Muscle layer of colon (tissue), 2 donors: ENCODE results near the gene SETBP1.
A peak's percentile ranks its signal among the peaks of the same experiment; 100 is the strongest.
"Not testable (repeated sequence)": the region's sequence is repeated elsewhere in the genome, so short reads cannot be mapped to it uniquely, and the experiment has no call there.

Experiments used
- H3K27ac ChIP-seq: one replicate; pipeline ENCODE4 v1.7.0; 2013; ENCODE audit warnings: low read depth, mild to moderate bottlenecking, low read length, moderate library complexity
- H3K27me3 ChIP-seq, 2 donors: one replicate each; pipeline ENCODE4 v1.7.0; 2013; ENCODE audit warnings: low read length in 2 of 2, mild to moderate bottlenecking in 2 of 2; ENCODE audit not compliant: insufficient read depth in 2 of 2, control insufficient read depth in 1 of 2
- H3K36me3 ChIP-seq: one replicate; pipeline ENCODE4 v1.7.0; 2013; ENCODE audit warnings: mild to moderate bottlenecking, low read length; ENCODE audit not compliant: insufficient read depth
- H3K4me1 ChIP-seq: one replicate; pipeline ENCODE4 v1.7.0; 2013; ENCODE audit warnings: mild to moderate bottlenecking, low read length; ENCODE audit not compliant: insufficient read depth
- H3K4me3 ChIP-seq, 2 donors: one replicate each; pipeline ENCODE4 v1.7.0; 2013; ENCODE audit warnings: low read length in 2 of 2, low read depth in 1 of 2, mild to moderate bottlenecking in 1 of 2, moderate library complexity in 1 of 2
- H3K9ac ChIP-seq: one replicate; pipeline ENCODE4 v1.7.0; 2013; ENCODE audit warnings: low read length
- H3K9me3 ChIP-seq: one replicate; pipeline ENCODE4 v1.7.0; 2013; ENCODE audit warnings: mild to moderate bottlenecking, low read length
- donor health status: abdominal sarcoma.
- donor health status: Adenocarcinoma of cecum.

The SETBP1 gene

DNA sequence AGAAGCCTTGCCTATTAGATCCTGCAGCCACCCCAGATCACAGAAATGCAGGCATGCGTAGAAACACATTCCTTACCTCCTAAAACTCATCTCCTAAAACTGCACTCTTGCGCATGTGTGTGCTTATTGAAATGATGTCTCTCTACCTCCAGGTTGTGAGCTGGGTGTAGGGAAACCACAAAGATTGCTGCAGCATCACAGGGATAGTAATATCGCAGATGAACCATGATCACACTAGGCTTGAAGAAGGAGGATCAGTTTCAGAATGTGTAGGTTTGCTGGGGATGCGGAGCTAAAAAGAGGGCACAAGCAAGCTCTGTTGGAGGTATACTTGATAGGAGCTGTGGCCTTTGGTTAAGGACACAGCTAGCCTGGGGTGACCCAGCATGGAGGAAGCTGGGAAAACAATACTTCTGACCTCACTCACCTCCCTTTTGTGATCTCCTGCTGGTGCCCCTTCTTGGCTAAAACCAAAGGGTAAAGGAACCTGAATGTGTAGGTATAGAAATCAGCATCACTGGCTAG is 118.8 kb downstream of the SETBP1 start:
- peaks cover 37% of the 10 kb centered on the region for H3K4me1 ChIP-seq

DNA sequence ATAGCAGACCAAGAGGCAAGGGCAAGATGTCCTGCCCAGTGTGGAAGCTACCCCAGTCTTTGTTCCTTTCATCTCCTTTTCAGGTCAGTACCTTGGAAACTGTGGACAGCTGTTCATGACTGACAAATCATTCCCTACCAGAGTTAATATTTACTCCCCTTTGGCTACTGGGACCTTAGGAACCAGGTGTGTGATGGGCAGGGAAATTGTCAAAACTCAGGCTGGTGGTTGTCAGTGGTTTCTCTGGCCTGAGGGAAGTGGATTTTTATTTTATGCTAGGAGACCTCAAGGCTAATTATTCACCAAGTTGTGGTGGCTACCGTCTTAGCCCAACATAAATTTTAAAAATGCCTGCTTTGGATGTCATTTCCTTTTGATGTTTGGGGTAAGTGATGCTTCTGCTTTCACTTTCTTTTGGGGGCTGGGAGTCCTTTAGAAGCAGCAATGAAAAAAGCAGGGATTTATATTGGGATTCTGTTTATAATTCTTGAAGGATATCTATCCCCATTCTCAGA is 119.3 kb downstream of the SETBP1 start:
- Histone ChIP-seq H3K27ac (no peak overlapping the region), H3K27me3 (no peaks in the 10 kb centered on the region), H3K9me3 (no peaks in the 10 kb centered on the region), H3K36me3 (no peaks in the 10 kb centered on the region), H3K9ac (no peak overlapping the region), H3K4me3 (no peak overlapping the region), H3K4me1 (peaks cover 37% of the 10 kb centered on the region)

More for the DNA sequence above, 118.8 kb downstream of the SETBP1 start:
- Histone ChIP-seq H3K9me3 (no peaks in the 10 kb centered on the region), H3K9ac (no peak overlapping the region), H3K27me3 (no peaks in the 10 kb centered on the region), H3K27ac (no peak overlapping the region), H3K4me3 (no peak overlapping the region), H3K36me3 (no peaks in the 10 kb centered on the region)

DNA sequence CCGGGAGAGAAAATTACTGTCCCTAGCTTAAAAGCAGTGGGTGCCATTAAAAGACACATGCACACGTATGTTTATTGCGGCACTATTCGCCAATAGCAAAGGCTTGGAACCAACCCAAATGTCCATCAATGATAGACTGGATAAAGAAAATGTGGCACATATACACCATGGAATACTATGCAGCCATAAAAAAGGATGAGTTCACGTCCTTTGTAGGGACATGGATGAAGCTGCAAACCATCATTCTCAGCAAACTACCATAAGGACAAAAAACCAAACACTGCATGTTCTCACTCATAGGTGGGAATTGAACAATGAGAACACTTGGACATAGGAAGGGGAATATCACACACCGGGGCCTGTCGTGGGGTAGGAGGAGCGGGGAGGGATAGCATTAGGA is 120.1 kb downstream of the SETBP1 start:
- H3K27me3 ChIP-seq, H3K9me3 ChIP-seq, H3K36me3 ChIP-seq, H3K27ac ChIP-seq, H3K4me3 ChIP-seq, H3K9ac ChIP-seq: not testable (repeated sequence)
- peaks cover 43% of the 10 kb centered on the region for H3K4me1 ChIP-seq

DNA sequence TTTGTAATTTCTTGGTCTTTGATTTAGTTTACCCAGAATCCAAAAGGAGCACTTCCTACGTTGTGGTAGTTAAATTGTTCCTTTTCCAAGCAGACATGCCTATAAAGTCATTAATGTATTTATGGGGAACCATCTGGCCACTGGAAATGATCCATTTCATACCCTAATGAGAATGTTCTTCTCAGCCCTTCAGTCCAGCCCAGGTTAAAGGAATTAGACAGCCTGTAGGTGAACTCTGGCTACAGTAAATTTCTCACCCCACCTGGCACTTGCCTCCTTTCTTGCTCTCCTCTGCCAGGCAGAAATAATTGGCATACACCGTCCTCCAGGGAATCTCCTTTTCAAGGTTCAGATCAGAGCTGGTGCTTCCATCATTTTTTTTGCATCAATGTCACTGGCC is 121.1 kb downstream of the SETBP1 start:
- Histone ChIP-seq H3K4me3 (no peak overlapping the region), H3K27me3 (no peaks in the 10 kb centered on the region), H3K9me3 (no peaks in the 10 kb centered on the region), H3K4me1 (peaks cover 52% of the 10 kb centered on the region), H3K36me3 (no peaks in the 10 kb centered on the region), H3K9ac (no peak overlapping the region), H3K27ac (peak overlapping the region; percentile 82)

DNA sequence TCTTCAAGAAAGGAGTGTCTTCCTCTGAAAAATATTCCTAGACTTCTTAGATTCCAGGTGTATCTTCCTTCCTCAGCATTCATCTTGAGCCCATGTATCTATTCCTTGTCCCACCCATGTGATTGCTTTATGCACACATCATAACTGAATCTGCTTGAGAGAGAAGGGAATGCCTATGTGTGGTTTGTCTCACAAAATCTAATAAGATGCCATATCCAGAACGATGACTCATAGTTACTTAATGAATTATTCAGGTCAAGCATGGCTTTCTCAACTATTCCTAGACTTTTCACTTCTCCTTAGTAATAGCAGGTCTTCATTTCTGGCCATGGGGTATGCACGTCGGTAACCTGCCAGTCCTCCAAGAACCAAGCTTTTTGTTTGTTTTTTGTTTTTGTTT is 121.8 kb downstream of the SETBP1 start:
- Histone ChIP-seq H3K4me3 (no peak overlapping the region), H3K27me3 (no peaks in the 10 kb centered on the region), H3K9me3 (no peaks in the 10 kb centered on the region), H3K9ac (no peak overlapping the region), H3K4me1 (peaks cover 55% of the 10 kb centered on the region), H3K36me3 (no peaks in the 10 kb centered on the region), H3K27ac (peak overlapping the region; percentile 82)

DNA sequence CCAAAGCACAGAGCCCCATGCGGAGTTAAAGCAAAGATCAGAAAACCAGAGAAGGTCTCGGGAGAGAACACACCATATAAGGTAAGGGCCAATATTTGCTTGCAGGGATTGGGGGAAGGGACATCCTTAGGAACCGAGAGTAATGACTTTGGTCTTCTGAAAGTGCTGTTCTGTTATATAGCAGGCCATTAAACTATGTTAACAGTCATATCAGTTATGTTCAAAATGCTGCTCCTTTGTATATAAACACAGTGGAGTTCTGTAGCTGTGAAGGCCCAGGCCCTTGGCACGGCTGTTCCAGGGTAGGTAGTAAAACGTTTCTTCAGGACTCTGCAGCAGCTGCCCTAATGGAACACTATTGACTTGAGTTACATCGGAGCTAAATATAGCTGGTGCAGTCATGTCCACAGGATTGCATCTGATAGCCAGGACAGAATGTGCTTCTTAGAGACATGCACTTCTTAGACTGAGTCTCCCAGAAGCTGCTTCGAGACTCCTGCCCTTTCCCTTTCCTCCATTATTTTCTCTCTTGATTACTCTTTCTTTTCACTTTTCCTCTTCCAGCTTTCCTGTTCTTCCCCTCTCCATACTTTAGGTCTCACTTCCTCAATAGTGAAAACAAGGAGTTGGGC is 122.4 kb downstream of the SETBP1 start:
- Histone ChIP-seq H3K9ac (peak overlapping the region; percentile 40), H3K4me1 (peaks cover 60% of the 10 kb centered on the region), H3K36me3 (no peaks in the 10 kb centered on the region), H3K27me3 (no peaks in the 10 kb centered on the region), H3K27ac (peak overlapping the region; percentile 87), H3K9me3 (no peaks in the 10 kb centered on the region), H3K4me3 (no peak overlapping the region)

DNA sequence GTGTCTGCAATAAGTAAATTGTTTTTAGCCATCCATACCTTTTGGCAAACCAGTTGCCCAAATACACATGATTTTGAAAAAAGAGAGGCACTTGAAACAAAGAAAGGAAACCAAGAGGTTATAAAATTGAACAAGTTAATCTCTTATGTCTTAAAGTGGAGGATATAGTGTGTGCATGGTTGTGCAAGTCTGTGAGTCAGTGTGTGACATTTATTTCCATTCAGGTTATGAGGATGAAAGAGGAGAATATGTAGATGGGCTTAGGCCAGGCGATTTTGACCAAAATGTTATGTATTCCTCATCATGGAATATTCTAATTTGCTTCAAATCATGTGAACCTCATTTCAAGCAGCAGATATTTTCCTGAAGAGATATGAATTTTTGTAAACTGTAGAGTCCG is 123.3 kb downstream of the SETBP1 start:
- H3K9ac ChIP-seq, result peak overlapping the region; percentile 40
- H3K4me1 ChIP-seq, result peaks cover 60% of the 10 kb centered on the region
- no peaks in the 10 kb centered on the region for H3K36me3 ChIP-seq
- H3K27me3 ChIP-seq, result no peaks in the 10 kb centered on the region
- H3K27ac ChIP-seq, result peak overlapping the region; percentile 87
- no peaks in the 10 kb centered on the region for H3K9me3 ChIP-seq
- no peak overlapping the region for H3K4me3 ChIP-seq

DNA sequence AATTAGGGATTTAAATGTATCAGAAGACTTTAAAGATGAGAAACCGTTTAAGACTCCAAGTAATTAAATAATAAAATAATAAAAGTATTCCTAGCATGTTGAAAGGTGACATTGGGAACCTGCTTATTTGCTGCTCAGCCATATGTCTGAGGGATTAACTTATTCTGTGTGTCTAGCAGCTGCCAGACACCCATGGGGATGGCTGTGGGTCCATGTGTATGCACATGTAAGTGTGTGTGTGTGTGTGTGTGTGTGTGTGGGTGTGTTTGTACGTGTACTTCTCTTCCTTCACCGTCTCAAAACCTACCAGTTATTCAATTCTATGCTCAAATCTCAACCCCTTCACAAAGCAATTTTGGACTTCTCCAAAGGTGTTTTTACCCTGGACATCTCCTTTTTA is 124.5 kb downstream of the SETBP1 start:
- H3K27me3 ChIP-seq, result no peaks in the 10 kb centered on the region
- H3K4me1 ChIP-seq, result peaks cover 60% of the 10 kb centered on the region
- no peak overlapping the region for H3K9ac ChIP-seq
- peak overlapping the region; percentile 87 for H3K27ac ChIP-seq
- no peaks in the 10 kb centered on the region for H3K36me3 ChIP-seq
- no peaks in the 10 kb centered on the region for H3K9me3 ChIP-seq
- H3K4me3 ChIP-seq, result no peak overlapping the region

DNA sequence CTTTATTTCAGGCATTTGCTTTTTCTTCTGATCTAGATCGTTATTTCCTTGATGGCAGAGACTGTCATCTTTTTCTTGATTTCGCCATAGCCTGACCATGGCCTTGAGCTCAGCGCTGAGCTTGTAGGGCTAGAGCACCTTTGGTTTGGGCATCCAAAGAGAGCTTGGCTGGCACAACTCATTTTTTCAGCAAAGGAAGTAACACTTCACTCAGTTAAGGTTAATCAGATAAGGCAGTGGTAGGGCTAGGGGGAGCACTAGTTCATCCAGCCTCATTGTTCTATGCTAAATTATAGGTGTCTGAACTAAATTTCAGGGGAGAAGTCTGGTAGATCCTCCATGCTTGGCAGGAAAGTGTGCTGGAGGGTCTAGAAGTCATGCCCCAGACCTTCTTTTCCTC is 125.0 kb downstream of the SETBP1 start:
- Histone ChIP-seq H3K27ac (peak overlapping the region; percentile 87), H3K4me1 (peaks cover 60% of the 10 kb centered on the region), H3K27me3 (no peaks in the 10 kb centered on the region)

DNA sequence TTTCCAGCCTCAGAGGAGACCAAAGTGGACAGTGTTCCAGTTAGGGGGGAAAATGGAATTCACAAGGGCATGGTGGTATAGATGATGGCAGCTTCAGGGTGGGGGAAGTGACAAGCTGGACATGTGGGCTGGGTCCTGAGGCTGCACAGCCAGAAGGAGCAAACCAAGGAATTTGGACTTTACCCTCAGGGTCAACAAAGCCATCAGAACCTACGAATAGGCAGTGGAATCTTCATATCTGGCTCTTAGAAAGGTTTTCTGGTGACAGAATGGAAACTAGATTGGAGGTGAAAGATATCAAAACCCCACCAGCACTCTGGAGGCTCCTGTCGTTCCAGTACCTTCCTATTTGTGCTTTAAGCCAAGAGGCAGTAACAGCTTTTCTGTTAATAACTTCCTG is 127.1 kb downstream of the SETBP1 start:
- Histone ChIP-seq H3K9ac (no peak overlapping the region), H3K27me3 (no peaks in the 10 kb centered on the region), H3K4me3 (no peak overlapping the region), H3K27ac (no peak overlapping the region), H3K36me3 (no peaks in the 10 kb centered on the region), H3K9me3 (no peaks in the 10 kb centered on the region), H3K4me1 (peaks cover 52% of the 10 kb centered on the region)

More for the DNA sequence above, 125.0 kb downstream of the SETBP1 start:
- no peaks in the 10 kb centered on the region for H3K36me3 ChIP-seq
- no peak overlapping the region for H3K4me3 ChIP-seq
- no peak overlapping the region for H3K9ac ChIP-seq
- H3K9me3 ChIP-seq, result no peaks in the 10 kb centered on the region

DNA sequence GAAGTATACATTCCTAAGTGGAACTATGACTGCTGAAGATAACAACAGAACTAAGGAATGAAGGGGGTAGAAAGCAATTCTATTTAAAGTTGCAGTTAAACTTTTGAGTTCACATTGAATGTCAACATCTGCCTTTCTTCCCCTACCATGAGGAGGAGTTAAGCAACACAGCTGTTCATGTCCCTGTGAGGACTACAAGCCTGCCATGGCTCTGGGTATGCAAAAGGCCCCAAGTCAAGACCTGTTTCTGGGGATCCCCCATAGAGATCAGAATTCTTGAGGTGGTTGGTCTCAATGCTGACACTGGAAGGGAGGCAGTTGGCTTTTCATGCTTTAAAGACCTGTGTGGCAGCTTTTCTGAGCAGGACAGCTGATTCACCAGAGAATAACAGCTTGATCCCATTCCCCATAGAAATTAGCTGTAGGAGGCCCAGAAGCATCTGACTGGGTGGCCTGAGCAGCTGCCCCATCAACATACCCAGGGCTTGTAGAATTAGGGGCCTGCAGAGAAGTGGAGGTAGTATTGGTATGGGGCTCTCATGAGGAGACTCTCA is 131.0 kb downstream of the SETBP1 start:
- Histone ChIP-seq H3K36me3 (no peaks in the 10 kb centered on the region), H3K27ac (no peak overlapping the region), H3K4me3 (no peak overlapping the region), H3K9me3 (no peaks in the 10 kb centered on the region), H3K4me1 (peaks cover 35% of the 10 kb centered on the region), H3K27me3 (no peaks in the 10 kb centered on the region), H3K9ac (no peak overlapping the region)

DNA sequence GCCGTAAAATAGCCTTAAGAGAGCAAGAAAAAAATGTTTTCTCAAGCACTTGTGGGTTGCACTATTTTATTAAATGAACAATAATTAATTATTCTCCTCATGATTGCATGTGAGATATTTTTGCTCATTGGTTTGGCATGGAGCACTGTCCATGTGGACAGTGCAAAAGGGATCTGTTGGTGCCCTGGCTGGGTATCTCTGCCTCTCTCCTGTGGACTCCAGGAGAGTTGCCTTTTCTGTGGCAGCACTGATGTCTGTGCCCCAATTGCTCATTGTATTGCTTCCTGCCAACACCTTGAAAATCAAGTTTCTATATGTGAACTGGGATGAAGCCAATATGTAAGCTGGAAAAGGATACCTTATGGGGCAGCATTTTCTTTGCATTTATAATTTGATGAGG is 131.7 kb downstream of the SETBP1 start:
- no peak overlapping the region for H3K27ac ChIP-seq
- no peak overlapping the region for H3K9ac ChIP-seq
- no peaks in the 10 kb centered on the region for H3K27me3 ChIP-seq
- H3K4me3 ChIP-seq, result no peak overlapping the region
- H3K36me3 ChIP-seq, result no peaks in the 10 kb centered on the region
- no peaks in the 10 kb centered on the region for H3K9me3 ChIP-seq
- peaks cover 38% of the 10 kb centered on the region for H3K4me1 ChIP-seq
